ENCODE data around the gene RRAGD.
A peak's percentile ranks its signal among the peaks of the same experiment; 100 is the strongest.

- no peak for TF ChIP-seq CTCF (IDR thresholded peaks at IDR 0.05; ENCODE audit: low read depth, low read length, missing input control)
- TF ChIP-seq SP1 (IDR thresholded peaks at IDR 0.05), result no peak
- TF ChIP-seq YY1 (IDR thresholded peaks at IDR 0.05), result peak; percentile 27
- TF ChIP-seq HNF4G (IDR thresholded peaks at IDR 0.05), result no peak
- TF ChIP-seq, protein P1, sequence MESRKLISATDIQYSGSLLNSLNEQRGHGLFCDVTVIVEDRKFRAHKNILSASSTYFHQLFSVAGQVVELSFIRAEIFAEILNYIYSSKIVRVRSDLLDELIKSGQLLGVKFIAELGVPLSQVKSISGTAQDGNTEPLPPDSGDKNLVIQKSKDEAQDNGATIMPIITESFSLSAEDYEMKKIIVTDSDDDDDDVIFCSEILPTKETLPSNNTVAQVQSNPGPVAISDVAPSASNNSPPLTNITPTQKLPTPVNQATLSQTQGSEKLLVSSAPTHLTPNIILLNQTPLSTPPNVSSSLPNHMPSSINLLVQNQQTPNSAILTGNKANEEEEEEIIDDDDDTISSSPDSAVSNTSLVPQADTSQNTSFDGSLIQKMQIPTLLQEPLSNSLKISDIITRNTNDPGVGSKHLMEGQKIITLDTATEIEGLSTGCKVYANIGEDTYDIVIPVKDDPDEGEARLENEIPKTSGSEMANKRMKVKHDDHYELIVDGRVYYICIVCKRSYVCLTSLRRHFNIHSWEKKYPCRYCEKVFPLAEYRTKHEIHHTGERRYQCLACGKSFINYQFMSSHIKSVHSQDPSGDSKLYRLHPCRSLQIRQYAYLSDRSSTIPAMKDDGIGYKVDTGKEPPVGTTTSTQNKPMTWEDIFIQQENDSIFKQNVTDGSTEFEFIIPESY (IDR thresholded peaks at IDR 0.05), result no peak
- no peak for TF ChIP-seq ATF3 (IDR thresholded peaks at IDR 0.05)
- no peak for TF ChIP-seq FOXA1 (IDR thresholded peaks at IDR 0.05)
- TF ChIP-seq, protein P2, sequence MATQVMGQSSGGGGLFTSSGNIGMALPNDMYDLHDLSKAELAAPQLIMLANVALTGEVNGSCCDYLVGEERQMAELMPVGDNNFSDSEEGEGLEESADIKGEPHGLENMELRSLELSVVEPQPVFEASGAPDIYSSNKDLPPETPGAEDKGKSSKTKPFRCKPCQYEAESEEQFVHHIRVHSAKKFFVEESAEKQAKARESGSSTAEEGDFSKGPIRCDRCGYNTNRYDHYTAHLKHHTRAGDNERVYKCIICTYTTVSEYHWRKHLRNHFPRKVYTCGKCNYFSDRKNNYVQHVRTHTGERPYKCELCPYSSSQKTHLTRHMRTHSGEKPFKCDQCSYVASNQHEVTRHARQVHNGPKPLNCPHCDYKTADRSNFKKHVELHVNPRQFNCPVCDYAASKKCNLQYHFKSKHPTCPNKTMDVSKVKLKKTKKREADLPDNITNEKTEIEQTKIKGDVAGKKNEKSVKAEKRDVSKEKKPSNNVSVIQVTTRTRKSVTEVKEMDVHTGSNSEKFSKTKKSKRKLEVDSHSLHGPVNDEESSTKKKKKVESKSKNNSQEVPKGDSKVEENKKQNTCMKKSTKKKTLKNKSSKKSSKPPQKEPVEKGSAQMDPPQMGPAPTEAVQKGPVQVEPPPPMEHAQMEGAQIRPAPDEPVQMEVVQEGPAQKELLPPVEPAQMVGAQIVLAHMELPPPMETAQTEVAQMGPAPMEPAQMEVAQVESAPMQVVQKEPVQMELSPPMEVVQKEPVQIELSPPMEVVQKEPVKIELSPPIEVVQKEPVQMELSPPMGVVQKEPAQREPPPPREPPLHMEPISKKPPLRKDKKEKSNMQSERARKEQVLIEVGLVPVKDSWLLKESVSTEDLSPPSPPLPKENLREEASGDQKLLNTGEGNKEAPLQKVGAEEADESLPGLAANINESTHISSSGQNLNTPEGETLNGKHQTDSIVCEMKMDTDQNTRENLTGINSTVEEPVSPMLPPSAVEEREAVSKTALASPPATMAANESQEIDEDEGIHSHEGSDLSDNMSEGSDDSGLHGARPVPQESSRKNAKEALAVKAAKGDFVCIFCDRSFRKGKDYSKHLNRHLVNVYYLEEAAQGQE (IDR thresholded peaks at IDR 0.05), result no peak
- TF ChIP-seq RAD21 (IDR thresholded peaks at IDR 0.05), result no peak
- no peak for TF ChIP-seq GABPA (IDR thresholded peaks at IDR 0.05 in 1 of 2, conservative IDR thresholded peaks at IDR 0.05 in 1 of 2)
- TF ChIP-seq MAX (IDR thresholded peaks at IDR 0.05), result no peak
- no peak for TF ChIP-seq TAF1 (conservative IDR thresholded peaks at IDR 0.05)
These were observed 665 bp downstream of the RRAGD start for GRCh38 chr6:89411145-89412070.

Measured in liver (tissue), 3 donors.